ENCODE data around the gene STK10.

Gene STK10

DNA sequence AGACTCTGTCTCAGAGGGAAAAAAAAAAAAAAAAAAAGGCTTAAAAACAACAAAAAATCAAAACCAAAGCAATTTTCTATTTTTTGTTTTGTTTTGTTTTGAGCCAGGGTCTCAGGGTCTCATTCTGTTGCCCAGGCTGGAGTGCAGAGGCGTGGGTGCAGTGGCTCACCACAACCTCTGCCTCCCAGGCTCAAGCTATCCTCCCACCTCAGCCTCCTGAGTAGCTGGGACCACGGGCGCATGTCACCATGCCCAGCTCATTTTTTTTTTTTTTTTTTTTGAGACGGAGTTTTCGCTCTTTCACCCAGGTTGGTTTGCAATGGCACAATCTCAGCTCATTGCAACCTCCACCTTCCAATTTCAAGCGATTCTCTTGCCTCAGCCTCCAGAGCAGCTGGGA lies 5.7 kb downstream of the STK10 start:
- no peak for DNase-seq (ENCODE audit: low spot score)
- TF ChIP-seq, protein P1, sequence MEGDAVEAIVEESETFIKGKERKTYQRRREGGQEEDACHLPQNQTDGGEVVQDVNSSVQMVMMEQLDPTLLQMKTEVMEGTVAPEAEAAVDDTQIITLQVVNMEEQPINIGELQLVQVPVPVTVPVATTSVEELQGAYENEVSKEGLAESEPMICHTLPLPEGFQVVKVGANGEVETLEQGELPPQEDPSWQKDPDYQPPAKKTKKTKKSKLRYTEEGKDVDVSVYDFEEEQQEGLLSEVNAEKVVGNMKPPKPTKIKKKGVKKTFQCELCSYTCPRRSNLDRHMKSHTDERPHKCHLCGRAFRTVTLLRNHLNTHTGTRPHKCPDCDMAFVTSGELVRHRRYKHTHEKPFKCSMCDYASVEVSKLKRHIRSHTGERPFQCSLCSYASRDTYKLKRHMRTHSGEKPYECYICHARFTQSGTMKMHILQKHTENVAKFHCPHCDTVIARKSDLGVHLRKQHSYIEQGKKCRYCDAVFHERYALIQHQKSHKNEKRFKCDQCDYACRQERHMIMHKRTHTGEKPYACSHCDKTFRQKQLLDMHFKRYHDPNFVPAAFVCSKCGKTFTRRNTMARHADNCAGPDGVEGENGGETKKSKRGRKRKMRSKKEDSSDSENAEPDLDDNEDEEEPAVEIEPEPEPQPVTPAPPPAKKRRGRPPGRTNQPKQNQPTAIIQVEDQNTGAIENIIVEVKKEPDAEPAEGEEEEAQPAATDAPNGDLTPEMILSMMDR (IDR thresholded peaks at IDR 0.05; ENCODE audit: extremely low read depth, insufficient read depth, missing control alignments), result no peak
- in situ Hi-C loops (cut with MboI; ENCODE audit: low pct_unique_long_range_greater_than_20kb, low sequenced_read_pairs, unreplicated experiment), result no loop called here

DNA sequence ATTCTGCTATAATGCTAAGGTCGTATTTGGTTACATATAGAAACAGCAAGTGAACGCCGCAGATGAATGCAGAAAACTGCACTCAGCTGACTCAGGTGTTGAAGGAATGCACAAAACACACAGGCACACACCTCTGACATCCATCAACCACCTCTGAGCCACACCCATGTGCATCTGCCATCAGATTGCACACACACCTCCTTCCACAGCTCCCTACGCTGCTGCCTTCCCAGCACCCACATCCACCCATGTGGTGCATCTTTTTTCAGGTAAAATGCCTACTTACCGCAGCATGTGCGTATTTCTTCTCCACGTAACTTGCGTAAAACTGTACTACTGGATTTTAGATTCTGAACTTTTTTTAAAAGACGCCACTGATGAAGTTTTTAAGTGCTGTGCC lies 7.1 kb downstream of the STK10 start:
- no peak for DNase-seq (ENCODE audit: low spot score)
- in situ Hi-C loops (cut with MboI; ENCODE audit: low pct_unique_long_range_greater_than_20kb, low sequenced_read_pairs, unreplicated experiment), result no loop called here
- TF ChIP-seq, protein P1 (IDR thresholded peaks at IDR 0.05; ENCODE audit: extremely low read depth, insufficient read depth, missing control alignments), result no peak

DNA sequence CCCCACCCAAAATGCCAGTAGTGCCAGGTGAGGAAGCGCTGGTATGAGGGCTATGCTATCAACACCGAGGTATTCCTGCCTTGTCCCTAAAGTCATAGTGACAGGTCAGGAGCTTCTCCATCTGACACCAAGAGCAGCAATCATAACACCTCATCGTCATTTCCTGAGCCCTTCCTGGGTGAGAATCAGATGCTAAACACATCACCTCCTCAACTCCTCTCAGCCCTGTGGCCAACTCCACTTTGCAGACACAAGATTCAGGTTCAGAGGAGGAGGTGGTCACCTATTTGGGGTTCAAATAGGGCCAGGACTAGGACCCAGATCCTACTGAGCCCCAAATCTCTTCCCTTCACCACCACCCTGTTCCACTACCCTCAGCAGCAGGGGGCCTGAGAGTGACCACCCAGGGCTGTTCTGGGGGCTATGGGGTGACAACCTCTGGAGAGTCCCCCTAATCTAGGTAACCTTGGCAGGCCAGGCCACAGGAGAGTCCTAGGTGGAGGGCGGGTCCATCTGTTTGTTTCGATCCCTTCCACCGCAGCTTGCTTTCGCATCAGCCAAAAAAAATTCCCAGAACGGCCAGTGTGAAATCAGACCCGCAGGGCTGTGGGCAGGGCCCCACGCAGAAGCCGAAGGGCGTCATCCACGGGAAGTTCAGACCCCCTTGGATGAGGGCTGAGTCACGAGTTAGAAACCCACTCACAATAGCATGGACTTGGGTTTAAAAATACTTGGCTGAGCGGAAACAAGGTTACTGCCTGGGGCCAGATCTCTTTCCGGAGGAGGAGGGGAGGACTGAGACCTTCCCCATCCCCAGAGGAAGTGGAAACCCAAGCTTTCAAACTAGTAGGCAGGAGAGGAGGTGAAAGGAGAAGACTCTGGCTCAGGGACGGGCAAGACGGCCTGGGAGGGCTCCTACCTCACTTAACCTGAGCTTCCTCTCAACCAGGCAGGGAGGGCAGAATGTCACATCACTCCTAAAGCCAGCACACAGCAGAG lies 8.7 kb downstream of the STK10 start:
- in situ Hi-C loops (cut with MboI; ENCODE audit: low pct_unique_long_range_greater_than_20kb, low sequenced_read_pairs, unreplicated experiment), result loop anchor here (5.0 kb wide), 1 partner anchor 67 kb away; no protein-coding TSS in a partner anchor
- TF ChIP-seq, protein P1 (IDR thresholded peaks at IDR 0.05; ENCODE audit: extremely low read depth, insufficient read depth, missing control alignments), result no peak
- DNase-seq (ENCODE audit: low spot score), result peak; percentile 51

DNA sequence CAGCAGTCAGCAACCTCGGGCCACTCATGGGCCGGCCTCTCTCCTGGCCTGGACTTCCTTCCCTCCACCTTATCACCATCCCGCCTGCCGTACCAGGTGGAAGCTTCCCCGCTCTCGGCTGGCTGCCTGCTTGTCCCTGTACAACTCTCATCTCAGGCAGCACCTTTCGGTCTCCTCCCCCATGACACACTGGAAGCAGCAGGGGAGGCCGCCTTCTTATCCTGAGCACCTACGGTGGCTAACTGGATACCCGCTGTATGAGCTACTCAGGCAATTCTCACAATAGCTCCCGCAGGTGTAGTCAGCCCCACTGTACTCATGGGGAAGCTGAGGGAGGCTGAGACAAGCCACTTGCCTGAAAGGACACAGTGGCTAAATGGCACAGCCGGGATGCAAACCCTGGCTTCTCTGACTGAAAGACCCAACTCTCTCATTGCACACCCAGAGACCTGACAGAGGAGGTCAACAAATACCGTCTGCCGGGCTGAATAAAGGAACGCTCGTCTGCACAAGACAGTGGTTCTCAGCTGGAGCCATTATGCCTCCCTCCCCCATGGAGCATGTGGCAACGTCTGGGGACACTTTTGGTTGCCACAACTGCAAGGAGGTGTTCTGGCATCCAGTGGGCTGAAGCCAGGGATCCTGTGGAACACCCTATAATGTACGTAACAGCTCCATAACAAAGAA lies 9.6 kb downstream of the STK10 start:
- TF ChIP-seq, protein P1 (IDR thresholded peaks at IDR 0.05; ENCODE audit: extremely low read depth, insufficient read depth, missing control alignments), result no peak
- in situ Hi-C loops (cut with MboI; ENCODE audit: low pct_unique_long_range_greater_than_20kb, low sequenced_read_pairs, unreplicated experiment), result loop anchor here (5.0 kb wide), 1 partner anchor 66 kb away; no protein-coding TSS in a partner anchor
- no peak for DNase-seq (ENCODE audit: low spot score)

DNA sequence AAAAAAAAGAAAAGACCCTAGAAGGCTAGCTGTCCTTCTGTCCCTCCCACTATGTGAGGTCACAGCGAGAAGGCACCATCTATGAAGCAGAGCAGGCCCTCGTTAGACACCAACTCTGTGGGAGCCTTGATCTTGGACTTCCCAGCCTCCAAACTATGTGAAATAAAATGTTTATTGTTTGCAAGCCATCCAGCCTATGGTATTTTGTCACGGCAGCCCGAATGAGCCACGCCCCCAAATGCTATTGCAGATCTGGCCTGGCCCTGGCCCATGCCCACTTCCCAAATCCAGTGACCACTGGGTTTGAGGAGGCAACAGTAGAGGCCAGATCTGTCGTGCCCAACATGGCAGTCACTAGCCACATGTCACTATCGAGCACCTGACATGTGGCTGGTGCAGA lies 10.8 kb downstream of the STK10 start:
- in situ Hi-C loops (cut with MboI; ENCODE audit: low pct_unique_long_range_greater_than_20kb, low sequenced_read_pairs, unreplicated experiment), result loop anchor here (5.0 kb wide), 1 partner anchor 65 kb away; no protein-coding TSS in a partner anchor
- TF ChIP-seq, protein P1 (IDR thresholded peaks at IDR 0.05; ENCODE audit: extremely low read depth, insufficient read depth, missing control alignments), result no peak
- DNase-seq (ENCODE audit: low spot score), result no peak

DNA sequence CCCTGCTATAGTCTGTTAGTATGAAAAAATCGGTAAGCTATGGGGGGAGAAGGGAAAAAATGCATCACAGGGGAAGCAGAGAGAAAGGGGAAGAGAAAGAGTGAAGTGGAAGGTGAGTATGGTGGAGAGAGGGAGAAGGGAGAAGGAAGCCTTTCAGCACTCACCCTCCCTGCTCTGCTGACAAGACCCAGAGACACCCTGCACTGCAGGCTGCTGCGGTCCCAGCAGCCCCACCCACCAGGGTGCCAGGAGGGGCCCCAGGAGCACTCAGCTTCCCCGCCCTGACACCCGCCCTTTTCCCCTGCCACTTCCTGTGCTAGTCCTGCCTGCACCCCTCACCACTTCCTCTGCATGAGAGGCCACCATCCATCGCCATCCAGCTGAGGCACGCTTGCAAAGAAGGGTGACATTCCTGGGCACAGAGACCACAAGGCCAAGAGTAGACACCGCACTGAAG lies 12.7 kb downstream of the STK10 start:
- peak; percentile 75 for DNase-seq (ENCODE audit: low spot score)
- in situ Hi-C loops (cut with MboI; ENCODE audit: low pct_unique_long_range_greater_than_20kb, low sequenced_read_pairs, unreplicated experiment), result loop anchor here (5.0 kb wide), 1 partner anchor 63 kb away; no protein-coding TSS in a partner anchor

More for the DNA sequence above, 12.7 kb downstream of the STK10 start:
- TF ChIP-seq, protein P1 (IDR thresholded peaks at IDR 0.05; ENCODE audit: extremely low read depth, insufficient read depth, missing control alignments), result no peak

Measured in GM13977 (cell line).